ENCODE measurements around the gene MAST2. TPM values are rescaled to one million over a fixed set of nuclear protein-coding genes. Genes with fewer than 3 reads are reported as not detected.

Gene MAST2
- total RNA-seq: 61.0 TPM

GRCh38 chr1:45803299-45803780, at the start of gene MAST2:
MAST2 (plus strand) TSS chr1:45803612; CDS start chr1:45803896, 284 bp downstream.
- H3K27ac ChIP-seq: peak within 1 kb of the TSS; percentile 79 to 91
- no peaks in the 10 kb centered on the region for H3K9me3 ChIP-seq
- H3K4me1 ChIP-seq: peaks cover 11 to 13% of the 10 kb centered on the region in 2 donors
- DNase-seq (ENCODE audit: low spot score in 2 of 2): peak; percentile 45 to 93
- intact Hi-C loops (cut with DNase I): loop anchor here (1.0 to 10.0 kb wide), 6 partner anchors 53 to 379 kb away; partner anchors contain the start of genes IPP and TESK2
- peak within 1 kb of the TSS; percentile 76 to 84 for H3K4me3 ChIP-seq
- TF ChIP-seq, protein P1, sequence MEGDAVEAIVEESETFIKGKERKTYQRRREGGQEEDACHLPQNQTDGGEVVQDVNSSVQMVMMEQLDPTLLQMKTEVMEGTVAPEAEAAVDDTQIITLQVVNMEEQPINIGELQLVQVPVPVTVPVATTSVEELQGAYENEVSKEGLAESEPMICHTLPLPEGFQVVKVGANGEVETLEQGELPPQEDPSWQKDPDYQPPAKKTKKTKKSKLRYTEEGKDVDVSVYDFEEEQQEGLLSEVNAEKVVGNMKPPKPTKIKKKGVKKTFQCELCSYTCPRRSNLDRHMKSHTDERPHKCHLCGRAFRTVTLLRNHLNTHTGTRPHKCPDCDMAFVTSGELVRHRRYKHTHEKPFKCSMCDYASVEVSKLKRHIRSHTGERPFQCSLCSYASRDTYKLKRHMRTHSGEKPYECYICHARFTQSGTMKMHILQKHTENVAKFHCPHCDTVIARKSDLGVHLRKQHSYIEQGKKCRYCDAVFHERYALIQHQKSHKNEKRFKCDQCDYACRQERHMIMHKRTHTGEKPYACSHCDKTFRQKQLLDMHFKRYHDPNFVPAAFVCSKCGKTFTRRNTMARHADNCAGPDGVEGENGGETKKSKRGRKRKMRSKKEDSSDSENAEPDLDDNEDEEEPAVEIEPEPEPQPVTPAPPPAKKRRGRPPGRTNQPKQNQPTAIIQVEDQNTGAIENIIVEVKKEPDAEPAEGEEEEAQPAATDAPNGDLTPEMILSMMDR (IDR thresholded peaks at IDR 0.05): no peak
- H3K36me3 ChIP-seq: no peaks in the 10 kb centered on the region
- H3K27me3 ChIP-seq: no peaks in the 10 kb centered on the region

GRCh38 chr1:45755697-45756096, 47.7 kb upstream of the MAST2 start:
- H3K9me3 ChIP-seq: no peaks in the 10 kb centered on the region
- H3K36me3 ChIP-seq: no peaks in the 10 kb centered on the region
- TF ChIP-seq, protein P1 (IDR thresholded peaks at IDR 0.05): no peak
- H3K4me1 ChIP-seq: peaks cover 3 to 9% of the 10 kb centered on the region in 2 donors
- H3K27ac ChIP-seq: no peak overlapping the region
- no peak overlapping the region for H3K4me3 ChIP-seq
- H3K27me3 ChIP-seq: no peaks in the 10 kb centered on the region
- intact Hi-C loops (cut with DNase I): no loop called here
- no peak for DNase-seq (ENCODE audit: low spot score in 2 of 2)

- intact Hi-C loops (cut with DNase I): no loop called here
- TF ChIP-seq, protein P1 (IDR thresholded peaks at IDR 0.05): no peak
- DNase-seq (ENCODE audit: low spot score in 2 of 2): no peak
- H3K36me3 ChIP-seq: no peaks in the 10 kb centered on the region
- no peaks in the 10 kb centered on the region for H3K27me3 ChIP-seq
- no peak overlapping the region for H3K4me3 ChIP-seq
- no peaks in the 10 kb centered on the region for H3K9me3 ChIP-seq
- H3K4me1 ChIP-seq: no peaks in the 10 kb centered on the region
- no peak overlapping the region for H3K27ac ChIP-seq
Observed at GRCh38 chr1:45762291-45762690, 41.1 kb upstream of the MAST2 start.

DNA sequence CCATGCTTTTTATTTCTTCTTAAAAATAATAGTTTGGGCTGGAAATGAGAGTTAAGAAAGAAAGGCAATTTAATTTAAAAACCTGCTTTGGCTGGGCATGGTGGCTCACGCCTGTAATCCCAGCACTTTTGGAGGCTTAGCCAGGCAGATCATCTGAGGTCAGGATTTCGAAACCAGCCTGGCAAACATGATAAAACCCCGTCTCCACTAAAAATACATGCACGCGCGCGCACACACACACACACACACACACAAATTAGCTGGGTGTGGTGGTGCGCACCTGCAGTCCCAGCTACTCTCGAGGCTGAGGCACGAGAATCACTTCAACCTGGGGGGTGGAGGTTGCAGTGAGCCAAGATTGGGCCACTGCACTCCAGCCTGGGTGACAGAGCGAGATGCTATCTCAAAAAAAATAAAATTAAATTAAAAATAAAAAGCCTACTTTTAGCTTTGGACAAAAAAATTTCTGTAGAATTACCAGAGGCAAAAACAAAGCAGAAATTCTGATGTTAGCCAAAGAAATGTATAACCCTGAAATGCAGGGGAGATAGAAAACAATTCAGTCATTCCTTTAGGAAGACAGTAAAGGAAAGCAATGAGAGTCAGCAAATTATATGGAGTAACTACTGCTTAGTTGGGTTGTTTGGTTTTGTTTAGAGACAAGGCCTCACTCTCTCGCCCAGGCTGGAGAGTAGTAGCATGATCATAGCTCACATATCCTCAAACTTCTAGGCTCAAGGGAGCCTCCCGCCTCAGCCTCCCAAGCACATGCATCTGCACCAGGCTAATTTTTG, 37.2 kb upstream of the MAST2 start:
- no peaks in the 10 kb centered on the region for H3K4me1 ChIP-seq
- no peak overlapping the region for H3K4me3 ChIP-seq
- H3K27me3 ChIP-seq: no peaks in the 10 kb centered on the region
- H3K9me3 ChIP-seq: no peaks in the 10 kb centered on the region
- no peak overlapping the region for H3K27ac ChIP-seq
- H3K36me3 ChIP-seq: no peaks in the 10 kb centered on the region
- intact Hi-C loops (cut with DNase I): no loop called here
- DNase-seq (ENCODE audit: low spot score in 2 of 2): no peak
- TF ChIP-seq, protein P1 (IDR thresholded peaks at IDR 0.05): no peak

DNA sequence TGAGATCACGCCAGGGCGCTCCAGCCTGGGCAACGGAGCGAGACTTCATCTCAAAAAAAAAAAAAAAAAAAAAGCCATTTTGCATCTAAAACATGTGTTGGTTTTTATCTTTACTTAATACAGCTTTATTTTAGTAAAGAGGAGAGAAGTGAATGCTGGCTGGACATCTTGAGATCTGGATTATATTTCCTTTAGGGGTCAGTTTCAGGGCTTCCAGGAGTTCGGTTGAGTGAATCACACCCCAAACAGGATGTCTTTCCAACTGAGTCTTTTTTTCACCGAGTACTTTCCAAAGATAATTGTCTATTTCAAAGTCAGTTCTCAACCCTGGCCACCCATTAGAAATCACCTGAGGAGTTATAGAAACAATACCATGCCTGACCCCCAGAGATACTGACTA, 36.4 kb upstream of the MAST2 start:
- Histone ChIP-seq H3K9me3 (no peaks in the 10 kb centered on the region), H3K27ac (no peak overlapping the region)

More for the DNA sequence above, 36.4 kb upstream of the MAST2 start:
- DNase-seq (ENCODE audit: low spot score in 2 of 2): no peak
- H3K36me3 ChIP-seq: no peaks in the 10 kb centered on the region
- no peak overlapping the region for H3K4me3 ChIP-seq
- TF ChIP-seq, protein P1 (IDR thresholded peaks at IDR 0.05): no peak
- no peaks in the 10 kb centered on the region for H3K4me1 ChIP-seq
- intact Hi-C loops (cut with DNase I): no loop called here
- no peaks in the 10 kb centered on the region for H3K27me3 ChIP-seq
